ENCODE results near the gene ATG7. TPM values are rescaled to one million over a fixed set of nuclear protein-coding genes. Genes with fewer than 3 reads are reported as not detected.

ATG7 gene
- total and polyA plus RNA-seq, 10 of the 15 experiments (the other 5 are each of a cell fraction or from before 2014, with no cell fraction given) = 13.5 to 49.5 (median 26.4) TPM

GRCh38 chr3:11452885-11453847 lies 181.0 kb downstream of the ATG7 start:
- POLR2A ChIA-PET = interaction anchor here (0.6 kb wide), 1 partner anchor 196 kb away, joined by 6 read pairs; no protein-coding TSS in a partner anchor
- Histone ChIP-seq H4K20me1 (ENCODE audit: control insufficient read depth, insufficient read depth) (no peaks in the 10 kb centered on the region), H2AFZ (ENCODE audit: control insufficient read depth, low read depth, low read length) (no peak overlapping the region), H3K27ac (ENCODE audit: control insufficient read depth, insufficient read depth) (no peak overlapping the region), H3K36me3 (ENCODE audit: control insufficient read depth in 2 of 2, insufficient read depth in 2 of 2, low read length in 1 of 2) (no peaks in the 10 kb centered on the region; a peak in 1 of 4 replicates), H3K9ac (ENCODE audit: control insufficient read depth, insufficient read depth, low read length) (no peak overlapping the region), H3K4me1 (ENCODE audit: control insufficient read depth, insufficient read depth, low read length) (no peaks in the 10 kb centered on the region), H3K4me3 (no peak overlapping the region), H3K4me2 (ENCODE audit: control insufficient read depth, insufficient read depth) (no peak overlapping the region), H3K79me2 (ENCODE audit: control insufficient read depth, insufficient read depth, low read length) (no peaks in the 10 kb centered on the region), H3K27me3 (replicated peaks in 1 of 2; ENCODE audit: control insufficient read depth in 2 of 2, insufficient read depth in 2 of 2, low read length in 1 of 2) (no peaks in the 10 kb centered on the region), H3K9me3 (replicated peaks; ENCODE audit: control insufficient read depth, insufficient read depth, low read length) (no peaks in the 10 kb centered on the region)
- intact Hi-C loops (cut with micrococcal nuclease; ENCODE audit: unreplicated experiment) (no loop called here), in situ Hi-C loops (cut with MboI) (no loop called here)
- no TSS peak for BruUV-seq (replicated peaks)
- WGBS (ENCODE audit: insufficient coverage, insufficient replicate concordance, low lambda C conversion rate, missing lambda C conversion rate) = 91% methylated on average over 14 of the region's 14 CpGs
- SMC1A ChIA-PET (ENCODE audit: uncharacterized antibody, unreplicated experiment) = interaction anchor here (0.6 to 1.0 kb wide), 2 partner anchors 9 to 315 kb away, joined by 3 read pairs; no protein-coding TSS in a partner anchor
- TF ChIP-seq JUNB (IDR thresholded peaks at IDR 0.05) (peak; percentile 45), CHD2 (IDR thresholded peaks at IDR 0.05; ENCODE audit: borderline replicate concordance, low read depth, low read length) (no peak), NFIC (IDR thresholded peaks at IDR 0.05; ENCODE audit: low read depth, low read length) (no peak), NR2F1 (conservative IDR thresholded peaks at IDR 0.05) (no peak)
- ATAC-seq (no peak), FAIRE-seq (no peak), DNase-seq (ENCODE audit: low read depth, low spot score) (no peak)
- CTCF ChIA-PET = interaction anchor here (1.2 kb wide), 1 partner anchor 197 kb away, joined by 4 read pairs; no protein-coding TSS in a partner anchor
- RAD21 ChIA-PET (ENCODE audit: unreplicated experiment) = no interaction called here

DNA sequence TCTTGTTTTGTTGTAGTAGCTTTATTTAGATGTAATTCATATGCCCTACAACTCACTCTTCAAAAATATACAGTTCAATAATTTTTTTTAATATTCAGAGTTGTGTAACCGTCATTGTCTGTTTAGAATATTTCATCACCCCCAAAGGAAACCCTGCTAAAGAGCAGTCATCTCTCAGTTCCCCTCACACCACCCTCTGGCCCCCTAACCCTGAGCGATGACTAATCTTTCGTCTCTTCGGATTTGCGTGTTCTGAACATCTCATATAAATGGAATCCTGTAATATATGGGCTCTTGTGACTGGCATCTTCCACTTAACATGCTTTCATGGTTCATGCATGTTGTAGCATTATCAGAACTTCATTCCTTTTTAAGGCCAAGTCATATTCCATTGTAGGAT lies 183.8 kb downstream of the ATG7 start:
- Histone ChIP-seq H3K27ac (ENCODE audit: control insufficient read depth, insufficient read depth) (no peak overlapping the region), H3K9me3 (replicated peaks; ENCODE audit: control insufficient read depth, insufficient read depth, low read length) (no peaks in the 10 kb centered on the region), H3K36me3 (ENCODE audit: control insufficient read depth in 2 of 2, insufficient read depth in 2 of 2, low read length in 1 of 2) (no peaks in the 10 kb centered on the region; a peak in 1 of 4 replicates), H3K9ac (ENCODE audit: control insufficient read depth, insufficient read depth, low read length) (no peak overlapping the region), H3K4me1 (ENCODE audit: control insufficient read depth, insufficient read depth, low read length) (no peaks in the 10 kb centered on the region), H3K79me2 (ENCODE audit: control insufficient read depth, insufficient read depth, low read length) (no peaks in the 10 kb centered on the region), H3K4me2 (ENCODE audit: control insufficient read depth, insufficient read depth) (no peak overlapping the region), H2AFZ (ENCODE audit: control insufficient read depth, low read depth, low read length) (no peak overlapping the region), H3K27me3 (replicated peaks in 1 of 2; ENCODE audit: control insufficient read depth in 2 of 2, insufficient read depth in 2 of 2, low read length in 1 of 2) (no peaks in the 10 kb centered on the region), H4K20me1 (ENCODE audit: control insufficient read depth, insufficient read depth) (no peaks in the 10 kb centered on the region), H3K4me3 (no peak overlapping the region)
- TF ChIP-seq PKNOX1 (IDR thresholded peaks at IDR 0.05) (no peak), NR2C2 (IDR thresholded peaks at IDR 0.05; ENCODE audit: borderline replicate concordance, control insufficient read depth, insufficient read length, low read depth) (no peak), SMAD5 (IDR thresholded peaks at IDR 0.05; ENCODE audit: low read depth) (no peak), IRF3 (IDR thresholded peaks at IDR 0.05) (no peak), MTA3 (IDR thresholded peaks at IDR 0.05; ENCODE audit: borderline replicate concordance, low read length) (no peak), NFXL1 (IDR thresholded peaks at IDR 0.05; ENCODE audit: borderline replicate concordance) (no peak), TARDBP (IDR thresholded peaks at IDR 0.05; ENCODE audit: borderline replicate concordance) (no peak)
- TF ChIP-seq, protein P1, sequence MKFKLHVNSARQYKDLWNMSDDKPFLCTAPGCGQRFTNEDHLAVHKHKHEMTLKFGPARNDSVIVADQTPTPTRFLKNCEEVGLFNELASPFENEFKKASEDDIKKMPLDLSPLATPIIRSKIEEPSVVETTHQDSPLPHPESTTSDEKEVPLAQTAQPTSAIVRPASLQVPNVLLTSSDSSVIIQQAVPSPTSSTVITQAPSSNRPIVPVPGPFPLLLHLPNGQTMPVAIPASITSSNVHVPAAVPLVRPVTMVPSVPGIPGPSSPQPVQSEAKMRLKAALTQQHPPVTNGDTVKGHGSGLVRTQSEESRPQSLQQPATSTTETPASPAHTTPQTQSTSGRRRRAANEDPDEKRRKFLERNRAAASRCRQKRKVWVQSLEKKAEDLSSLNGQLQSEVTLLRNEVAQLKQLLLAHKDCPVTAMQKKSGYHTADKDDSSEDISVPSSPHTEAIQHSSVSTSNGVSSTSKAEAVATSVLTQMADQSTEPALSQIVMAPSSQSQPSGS (IDR thresholded peaks at IDR 0.05; ENCODE audit: low read length) = no peak
- intact Hi-C loops (cut with micrococcal nuclease; ENCODE audit: unreplicated experiment) = no loop called here
- in situ Hi-C loops (cut with MboI) = no loop called here
- POLR2A ChIA-PET = interaction anchor here (0.8 kb wide), 1 partner anchor 23 kb away, joined by 4 read pairs; no protein-coding TSS in a partner anchor
- 99% methylated on average over 5 of the region's 5 CpGs for WGBS (ENCODE audit: insufficient coverage, insufficient replicate concordance, low lambda C conversion rate, missing lambda C conversion rate)
- RAD21 ChIA-PET (ENCODE audit: unreplicated experiment) = no interaction called here
- BruUV-seq (replicated peaks) = no TSS peak
- no peak for FAIRE-seq
- no peak for DNase-seq (ENCODE audit: low read depth, low spot score)
- ATAC-seq = no peak
- CTCF ChIA-PET = no interaction called here
- SMC1A ChIA-PET (ENCODE audit: uncharacterized antibody, unreplicated experiment) = no interaction called here
